Measurements from ENCODE around the gene SLC9A9.

Gene SLC9A9

GRCh38 chr3:143480344-143480743 lies 367.9 kb downstream of the SLC9A9 start:
- Histone ChIP-seq H3K36me3 (peaks cover 0 to 80% (median 0%) of the 10 kb centered on the region in 11 experiments; a peak in 5 of 22 replicates), H3K4me3 (no peak overlapping the region), H4K20me1 (no peaks in the 10 kb centered on the region), H3K9ac (no peak overlapping the region), H3K4me2 (no peak overlapping the region), H3K27ac (no peak overlapping the region), H3K4me1 (peaks cover 0 to 7% (median 0%) of the 10 kb centered on the region in 10 experiments; a peak in 6 of 20 replicates), H3K27me3 (no peaks in the 10 kb centered on the region), H3K9me3 (replicated peaks in 1 of 11) (no peaks in the 10 kb centered on the region)
- no peak for TF ChIP-seq Cebpa-rat (IDR thresholded peaks at IDR 0.05)

GRCh38 chr3:143479727-143480126 lies 368.5 kb downstream of the SLC9A9 start:
- Histone ChIP-seq H3K36me3 (peaks cover 0 to 74% (median 0%) of the 10 kb centered on the region in 11 experiments; a peak in 5 of 22 replicates), H3K9ac (no peak overlapping the region), H3K4me2 (no peak overlapping the region), H3K27ac (no peak overlapping the region), H3K9me3 (replicated peaks in 1 of 11) (no peaks in the 10 kb centered on the region), H3K4me3 (no peak overlapping the region), H3K27me3 (no peaks in the 10 kb centered on the region), H3K4me1 (peaks cover 0 to 7% (median 0%) of the 10 kb centered on the region in 10 experiments; a peak in 6 of 20 replicates), H4K20me1 (no peaks in the 10 kb centered on the region)
- TF ChIP-seq Cebpa-rat (IDR thresholded peaks at IDR 0.05): no peak

- peak overlapping the region in 1 of 11 experiments; percentile 8; a peak in 1 of 22 replicates for H3K9ac ChIP-seq
- no peaks in the 10 kb centered on the region for H4K20me1 ChIP-seq
- H3K4me2 ChIP-seq: peak overlapping the region in 1 of 11 experiments; percentile 51; a peak in 2 of 22 replicates
- peaks cover 0 to 58% (median 0%) of the 10 kb centered on the region in 11 experiments; a peak in 5 of 22 replicates for H3K36me3 ChIP-seq
- no peak overlapping the region for H3K4me3 ChIP-seq
- no peak overlapping the region for H3K27ac ChIP-seq
- H3K9me3 ChIP-seq (replicated peaks in 1 of 11): no peaks in the 10 kb centered on the region
- no peaks in the 10 kb centered on the region for H3K27me3 ChIP-seq
- peaks cover 0 to 10% (median under 1%) of the 10 kb centered on the region in 10 experiments; a peak in 10 of 20 replicates for H3K4me1 ChIP-seq
- TF ChIP-seq Cebpa-rat (IDR thresholded peaks at IDR 0.05): no peak
These were observed 370.1 kb downstream of the SLC9A9 start for GRCh38 chr3:143478115-143478693.

- TF ChIP-seq Cebpa-rat (IDR thresholded peaks at IDR 0.05): no peak
- Histone ChIP-seq H3K27me3 (no peaks in the 10 kb centered on the region), H3K4me1 (peaks cover 1 to 21% (median 4%) of the 10 kb centered on the region in 10 experiments; a peak in 16 of 20 replicates), H3K27ac (no peak overlapping the region), H4K20me1 (no peaks in the 10 kb centered on the region), H3K9me3 (replicated peaks in 1 of 11) (no peaks in the 10 kb centered on the region), H3K36me3 (peaks cover 0 to 47% (median 0%) of the 10 kb centered on the region in 11 experiments; a peak in 5 of 22 replicates), H3K4me2 (no peak overlapping the region), H3K4me3 (no peak overlapping the region), H3K9ac (no peak overlapping the region)
These were observed 371.2 kb downstream of the SLC9A9 start for GRCh38 chr3:143476965-143477640.

GRCh38 chr3:143475981-143476380 lies 372.3 kb downstream of the SLC9A9 start:
- H4K20me1 ChIP-seq: no peaks in the 10 kb centered on the region
- H3K4me1 ChIP-seq: peaks cover 4 to 28% (median 12%) of the 10 kb centered on the region in 10 experiments; a peak in 17 of 20 replicates
- no peak overlapping the region for H3K4me3 ChIP-seq
- no peaks in the 10 kb centered on the region for H3K27me3 ChIP-seq
- TF ChIP-seq Cebpa-rat (IDR thresholded peaks at IDR 0.05): no peak
- no peak overlapping the region for H3K9ac ChIP-seq
- H3K36me3 ChIP-seq: peaks cover 0 to 36% (median 0%) of the 10 kb centered on the region in 11 experiments; a peak in 5 of 22 replicates
- H3K4me2 ChIP-seq: no peak overlapping the region
- no peak overlapping the region for H3K27ac ChIP-seq
- H3K9me3 ChIP-seq (replicated peaks in 1 of 11): no peaks in the 10 kb centered on the region

GRCh38 chr3:143472731-143473523 lies 375.3 kb downstream of the SLC9A9 start:
- H3K9ac ChIP-seq: no peak overlapping the region
- peak overlapping the region in 1 of 11 experiments; percentile 9; a peak in 2 of 22 replicates for H3K27ac ChIP-seq
- H3K4me1 ChIP-seq: peaks cover 4 to 22% (median 12%) of the 10 kb centered on the region in 10 experiments; a peak in 17 of 20 replicates
- H3K27me3 ChIP-seq: no peaks in the 10 kb centered on the region
- no peak overlapping the region for H3K4me3 ChIP-seq
- TF ChIP-seq Cebpa-rat (IDR thresholded peaks at IDR 0.05): no peak
- peaks cover 0 to 29% (median 0%) of the 10 kb centered on the region in 11 experiments; a peak in 3 of 22 replicates for H3K36me3 ChIP-seq
- no peaks in the 10 kb centered on the region for H3K9me3 ChIP-seq (replicated peaks in 1 of 11)
- H4K20me1 ChIP-seq: no peaks in the 10 kb centered on the region
- H3K4me2 ChIP-seq: peak overlapping the region in 4 of 11 experiments; percentile 1 to 51 (median 33); a peak in 6 of 22 replicates

- Histone ChIP-seq H3K27me3 (no peaks in the 10 kb centered on the region), H4K20me1 (no peaks in the 10 kb centered on the region), H3K4me3 (no peak overlapping the region), H3K27ac (no peak overlapping the region), H3K36me3 (peaks cover 0 to 35% (median 0%) of the 10 kb centered on the region in 11 experiments; a peak in 5 of 22 replicates), H3K4me2 (peak overlapping the region in 5 of 11 experiments; percentile 16 to 43 (median 30); a peak in 7 of 22 replicates), H3K9me3 (replicated peaks in 1 of 11) (no peaks in the 10 kb centered on the region), H3K9ac (no peak overlapping the region), H3K4me1 (peaks cover 4 to 20% (median 12%) of the 10 kb centered on the region in 10 experiments; a peak in 16 of 20 replicates)
- no peak for TF ChIP-seq Cebpa-rat (IDR thresholded peaks at IDR 0.05)
These were observed 376.6 kb downstream of the SLC9A9 start for GRCh38 chr3:143471705-143472104.

GRCh38 chr3:143469159-143469558 lies 379.1 kb downstream of the SLC9A9 start:
- Histone ChIP-seq H3K4me2 (no peak overlapping the region), H3K27ac (no peak overlapping the region), H3K9ac (no peak overlapping the region), H4K20me1 (no peaks in the 10 kb centered on the region), H3K9me3 (replicated peaks in 1 of 11) (no peaks in the 10 kb centered on the region), H3K4me3 (no peak overlapping the region), H3K27me3 (no peaks in the 10 kb centered on the region), H3K36me3 (peaks cover 0 to 61% (median 0%) of the 10 kb centered on the region in 11 experiments; a peak in 6 of 22 replicates), H3K4me1 (peaks cover 4 to 26% (median 17%) of the 10 kb centered on the region in 10 experiments; a peak in 16 of 20 replicates)
- peak in 1 of 11 experiments; percentile 17; a peak in 1 of 22 replicates for TF ChIP-seq Cebpa-rat (IDR thresholded peaks at IDR 0.05)

Data from BLaER1 treated with 17β-estradiol and CSF1 and Interleukin-3, amounts not matched to agents 10 nM and 100 nM (cell line).